Glomerular visceral epithelial cell (primary cell): ENCODE data around the gene CCDC191.

ENCODE experiments used
- DNase-seq: peaks from one replicate; pipeline ENCODE4 v3.0.0-alpha.2; 2016; ENCODE audit errors: extremely low spot score

The CCDC191 gene

GRCh38 chr3:114060906-114061655 lies 4.8 kb upstream of the CCDC191 start:
- no peak for DNase-seq

GRCh38 chr3:114058646-114059045 lies 2.3 kb upstream of the CCDC191 start:
- no peak for DNase-seq

GRCh38 chr3:114057011-114057347 lies 653 bp upstream of the CCDC191 start:
- no peak for DNase-seq

GRCh38 chr3:114052216-114052615 lies 4.1 kb downstream of the CCDC191 start:
- no peak for DNase-seq

- no peak for DNase-seq
Observed at GRCh38 chr3:114043205-114043604, 13.1 kb downstream of the CCDC191 start.

GRCh38 chr3:114035896-114036295 lies 20.4 kb downstream of the CCDC191 start:
- no peak for DNase-seq

GRCh38 chr3:114034787-114035545 lies 21.4 kb downstream of the CCDC191 start:
- DNase-seq, result no peak

- DNase-seq, result no peak
Observed at GRCh38 chr3:114034211-114034610, 22.1 kb downstream of the CCDC191 start.

- DNase-seq, result no peak
Observed at GRCh38 chr3:114033721-114034120, 22.6 kb downstream of the CCDC191 start.

GRCh38 chr3:114026331-114026730 lies 30.0 kb downstream of the CCDC191 start:
- no peak for DNase-seq

- peak; percentile 25 for DNase-seq
Observed at GRCh38 chr3:114025451-114025850, 30.9 kb downstream of the CCDC191 start.

- DNase-seq, result no peak
Observed at GRCh38 chr3:114022145-114022802, 34.1 kb downstream of the CCDC191 start.

- DNase-seq, result no peak
Observed at GRCh38 chr3:114020907-114021306, 35.4 kb downstream of the CCDC191 start.

GRCh38 chr3:114019486-114019885 lies 36.8 kb downstream of the CCDC191 start:
- DNase-seq, result no peak

GRCh38 chr3:114014211-114014610 lies 42.1 kb downstream of the CCDC191 start:
- no peak for DNase-seq

GRCh38 chr3:114011059-114011797 lies 45.1 kb downstream of the CCDC191 start:
- no peak for DNase-seq

- no peak for DNase-seq
Observed at GRCh38 chr3:114005481-114005880, 50.8 kb downstream of the CCDC191 start.

GRCh38 chr3:113985541-113985940 lies 70.8 kb downstream of the CCDC191 start:
- DNase-seq, result no peak

GRCh38 chr3:113983544-113983943 lies 72.8 kb downstream of the CCDC191 start:
- DNase-seq, result no peak

GRCh38 chr3:113981803-113982202 lies 74.5 kb downstream of the CCDC191 start:
- no peak for DNase-seq

- DNase-seq, result no peak
Observed at GRCh38 chr3:113979916-113980315, 76.4 kb downstream of the CCDC191 start.

GRCh38 chr3:113977822-113978221 lies 78.5 kb downstream of the CCDC191 start:
- no peak for DNase-seq
